Parathyroid adenoma (tissue), 2 donors: ENCODE measurements around the gene CMPK1.

ENCODE experiments used
- H2AFZ ChIP-seq: fragments of 300-600 bp; sonication (generic); one replicate; pipeline ENCODE4 v1.7.0; 2017; ENCODE audit warnings: antibody characterized with exemption, mild to moderate bottlenecking
- H3K27ac ChIP-seq: fragments of 300-600 bp; sonication (generic); one replicate; pipeline ENCODE4 v1.7.0; 2017
- H3K27me3 ChIP-seq: fragments of 300-600 bp; sonication (generic); one replicate; pipeline ENCODE4 v1.7.0; 2017; ENCODE audit warnings: low read length; ENCODE audit not compliant: control insufficient read depth, insufficient read depth
- H3K36me3 ChIP-seq: fragments of 300-600 bp; sonication (generic); one replicate; pipeline ENCODE4 v1.7.0; 2017; ENCODE audit warnings: low read length; ENCODE audit not compliant: control insufficient read depth, insufficient read depth
- H3K4me1 ChIP-seq: fragments of 300-600 bp; sonication (generic); one replicate; pipeline ENCODE4 v1.7.0; 2017; ENCODE audit warnings: control low read depth
- H3K4me2 ChIP-seq: fragments of 300-600 bp; sonication (generic); one replicate; pipeline ENCODE4 v1.7.0; 2017; ENCODE audit warnings: low read length
- H3K4me3 ChIP-seq: fragments of 300-600 bp; sonication (generic); one replicate; pipeline ENCODE4 v1.7.0; 2017; ENCODE audit warnings: low read depth, low read length
- H3K79me2 ChIP-seq: fragments of 300-600 bp; sonication (generic); one replicate; pipeline ENCODE4 v1.7.0; 2017; ENCODE audit warnings: control low read depth
- H3K9ac ChIP-seq: fragments of 300-600 bp; sonication (generic); one replicate; pipeline ENCODE4 v1.7.0; 2017; ENCODE audit warnings: mild to moderate bottlenecking
- H3K9me3 ChIP-seq: fragments of 300-600 bp; sonication (generic); one replicate; pipeline ENCODE4 v1.7.0; 2017; ENCODE audit warnings: low read length; ENCODE audit not compliant: control insufficient read depth
- CTCF ChIP-seq: fragments of 300-600 bp; sonication (generic); IDR thresholded peaks from one replicate; pipeline ENCODE4 v1.7.0; 2017; ENCODE audit warnings: antibody characterized with exemption, mild to moderate bottlenecking
- donor health status: primary hyperparathyroidism.

Gene CMPK1

GRCh38 chr1:47323599-47324031 lies 10.0 kb upstream of the CMPK1 start:
- no peaks in the 10 kb centered on the region for H3K27me3 ChIP-seq
- H3K4me3 ChIP-seq, result no peak overlapping the region
- H3K9me3 ChIP-seq, result no peaks in the 10 kb centered on the region
- TF ChIP-seq CTCF, result no peak
- H3K9ac ChIP-seq, result no peak overlapping the region
- H3K27ac ChIP-seq, result no peak overlapping the region
- H3K79me2 ChIP-seq, result no peaks in the 10 kb centered on the region
- no peaks in the 10 kb centered on the region for H3K4me1 ChIP-seq
- no peak overlapping the region for H2AFZ ChIP-seq
- no peaks in the 10 kb centered on the region for H3K36me3 ChIP-seq
- no peak overlapping the region for H3K4me2 ChIP-seq

GRCh38 chr1:47324682-47325081 lies 8.9 kb upstream of the CMPK1 start:
- H3K4me3 ChIP-seq, result no peak overlapping the region
- no peak overlapping the region for H3K4me2 ChIP-seq
- H3K9ac ChIP-seq, result no peak overlapping the region
- no peaks in the 10 kb centered on the region for H3K9me3 ChIP-seq
- H3K27ac ChIP-seq, result no peak overlapping the region
- no peaks in the 10 kb centered on the region for H3K36me3 ChIP-seq
- H3K27me3 ChIP-seq, result no peaks in the 10 kb centered on the region
- no peaks in the 10 kb centered on the region for H3K79me2 ChIP-seq
- TF ChIP-seq CTCF, result no peak
- H3K4me1 ChIP-seq, result no peaks in the 10 kb centered on the region
- no peak overlapping the region for H2AFZ ChIP-seq

GRCh38 chr1:47325528-47325927 lies 8.1 kb upstream of the CMPK1 start:
- H3K27me3 ChIP-seq, result no peaks in the 10 kb centered on the region
- H3K4me3 ChIP-seq, result no peak overlapping the region
- no peak overlapping the region for H3K9ac ChIP-seq
- no peak overlapping the region for H3K4me2 ChIP-seq
- H3K36me3 ChIP-seq, result no peaks in the 10 kb centered on the region
- no peak overlapping the region for H3K27ac ChIP-seq
- H3K9me3 ChIP-seq, result no peaks in the 10 kb centered on the region
- no peak for TF ChIP-seq CTCF
- no peaks in the 10 kb centered on the region for H3K4me1 ChIP-seq
- H3K79me2 ChIP-seq, result no peaks in the 10 kb centered on the region
- no peak overlapping the region for H2AFZ ChIP-seq

- no peak for TF ChIP-seq CTCF
- Histone ChIP-seq H3K4me3 (no peak overlapping the region), H2AFZ (no peak overlapping the region), H3K79me2 (no peaks in the 10 kb centered on the region), H3K36me3 (no peaks in the 10 kb centered on the region), H3K4me1 (no peaks in the 10 kb centered on the region), H3K27ac (no peak overlapping the region), H3K9ac (no peak overlapping the region), H3K4me2 (no peak overlapping the region), H3K27me3 (no peaks in the 10 kb centered on the region), H3K9me3 (no peaks in the 10 kb centered on the region)
Observed at GRCh38 chr1:47326271-47326670, 7.3 kb upstream of the CMPK1 start.

- Histone ChIP-seq H3K36me3 (no peaks in the 10 kb centered on the region), H2AFZ (no peak overlapping the region)
Observed at GRCh38 chr1:47328992-47329391, 4.6 kb upstream of the CMPK1 start.

More at GRCh38 chr1:47328992-47329391, 4.6 kb upstream of the CMPK1 start:
- Histone ChIP-seq H3K4me3 (no peak overlapping the region), H3K4me2 (no peak overlapping the region), H3K4me1 (no peaks in the 10 kb centered on the region), H3K9ac (no peak overlapping the region), H3K27me3 (no peaks in the 10 kb centered on the region), H3K79me2 (no peaks in the 10 kb centered on the region), H3K27ac (no peak overlapping the region), H3K9me3 (no peaks in the 10 kb centered on the region)
- TF ChIP-seq CTCF, result no peak
